ENCODE measurements around the gene SLC8A1.

Gene SLC8A1

DNA sequence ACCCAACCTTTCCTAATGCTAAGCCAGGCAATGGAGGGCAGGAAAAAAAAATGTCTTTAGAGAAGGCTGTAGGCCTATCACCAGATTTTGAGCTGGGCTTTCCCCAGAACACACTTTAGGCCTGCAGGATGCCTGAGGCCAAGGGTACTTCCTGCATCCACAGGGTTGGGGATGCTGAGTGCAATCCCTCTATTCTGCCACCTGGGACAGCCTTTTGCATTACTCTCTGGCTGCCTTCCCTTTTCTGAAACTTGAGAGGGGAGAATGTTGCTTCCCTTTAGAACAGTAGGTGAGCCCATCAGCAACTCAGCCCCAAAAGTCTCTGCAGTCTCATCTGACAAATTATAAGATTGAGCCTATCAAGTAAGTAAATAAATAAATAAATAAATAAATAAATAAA lies 195.2 kb downstream of the SLC8A1 start:
- no peak for TF ChIP-seq CTCF (IDR thresholded peaks at IDR 0.05)
- H3K4me3 ChIP-seq: no peak overlapping the region
- no peak overlapping the region for H3K27ac ChIP-seq
- no peak for DNase-seq (ENCODE audit: low spot score)

- no peak for DNase-seq (ENCODE audit: low spot score)
- no peak for TF ChIP-seq CTCF (IDR thresholded peaks at IDR 0.05)
Measured at GRCh38 chr2:40256008-40256407, 195.9 kb downstream of the SLC8A1 start.

DNA sequence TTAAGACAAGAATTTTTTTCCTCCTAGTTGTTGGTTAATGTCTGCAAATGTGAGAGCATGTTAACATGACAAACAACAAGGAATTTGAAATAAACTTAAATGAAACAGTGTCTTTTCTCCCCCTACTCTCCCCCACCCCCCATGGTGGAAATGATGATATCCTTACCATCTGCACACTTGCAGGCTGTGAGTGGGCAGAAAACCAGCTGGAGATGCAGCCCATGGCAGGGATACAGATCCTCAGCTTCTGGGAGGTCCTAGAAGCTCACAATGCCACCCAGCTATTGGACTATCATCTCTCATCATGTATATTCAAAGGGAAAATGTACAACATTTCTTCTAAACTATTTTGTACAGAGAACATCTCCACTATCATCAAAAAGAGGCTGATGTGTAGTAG lies 196.8 kb downstream of the SLC8A1 start:
- TF ChIP-seq CTCF (IDR thresholded peaks at IDR 0.05): no peak
- Histone ChIP-seq H3K27ac (no peak overlapping the region), H3K4me3 (no peak overlapping the region)
- DNase-seq (ENCODE audit: low spot score): no peak

More at GRCh38 chr2:40256008-40256407, 195.9 kb downstream of the SLC8A1 start:
- Histone ChIP-seq H3K27ac (no peak overlapping the region), H3K4me3 (no peak overlapping the region)

DNA sequence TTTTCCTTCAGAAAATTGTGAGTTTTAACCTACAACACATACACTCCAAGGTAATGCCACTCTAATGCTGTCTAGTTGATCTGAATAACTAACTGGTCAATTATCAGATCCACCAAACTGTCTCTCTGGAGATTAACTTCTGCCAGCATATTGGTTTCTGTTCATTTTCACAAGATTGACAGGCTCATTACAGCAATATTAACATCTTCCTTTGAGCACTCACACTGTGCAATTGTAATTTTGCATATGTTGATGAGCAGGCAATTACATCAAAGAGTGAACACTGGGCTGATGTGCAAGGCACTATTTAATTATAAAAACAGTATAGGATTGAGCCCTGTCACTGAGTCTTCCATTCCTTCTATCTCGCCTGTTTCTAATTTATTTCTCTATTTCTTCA lies 197.3 kb downstream of the SLC8A1 start:
- Histone ChIP-seq H3K4me3 (no peak overlapping the region), H3K27ac (no peak overlapping the region)
- TF ChIP-seq CTCF (IDR thresholded peaks at IDR 0.05): no peak
- no peak for DNase-seq (ENCODE audit: low spot score)

GRCh38 chr2:40251137-40251536 lies 200.8 kb downstream of the SLC8A1 start:
- Histone ChIP-seq H3K27ac (no peak overlapping the region), H3K4me3 (no peak overlapping the region)
- no peak for TF ChIP-seq CTCF (IDR thresholded peaks at IDR 0.05)
- DNase-seq (ENCODE audit: low spot score): no peak

DNA sequence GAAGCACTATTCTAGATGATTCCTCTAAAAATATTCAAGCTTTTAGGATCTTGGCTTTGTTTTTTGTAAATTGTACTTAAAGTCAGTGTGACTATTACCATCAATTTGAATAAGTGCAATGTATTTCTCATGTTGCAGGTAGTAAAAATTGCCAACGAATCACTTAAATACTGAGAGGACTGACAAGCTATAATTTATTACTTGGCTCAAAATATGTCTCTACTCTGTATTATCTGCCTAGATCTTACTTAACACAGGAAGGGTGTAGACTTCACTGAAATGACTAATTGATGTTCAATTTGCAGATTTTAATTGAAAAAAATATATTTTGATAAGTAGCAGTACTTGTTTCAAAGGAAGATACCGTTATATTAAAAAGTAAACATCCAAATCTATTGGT lies 202.3 kb downstream of the SLC8A1 start:
- TF ChIP-seq CTCF (IDR thresholded peaks at IDR 0.05): no peak
- Histone ChIP-seq H3K27ac (no peak overlapping the region), H3K4me3 (no peak overlapping the region)
- DNase-seq (ENCODE audit: low spot score): no peak

GRCh38 chr2:40248294-40248693 lies 203.6 kb downstream of the SLC8A1 start:
- TF ChIP-seq CTCF (IDR thresholded peaks at IDR 0.05): no peak
- Histone ChIP-seq H3K27ac (no peak overlapping the region), H3K4me3 (no peak overlapping the region)
- no peak for DNase-seq (ENCODE audit: low spot score)

Measured in coronary artery (tissue), 2 donors.